Ecto neural progenitor cell (in vitro differentiated cells): Measurements from ENCODE around the gene PPIB.

Experiments
- DNase-seq: peaks from one replicate; pipeline ENCODE4 v3.0.0-alpha.2; 2018; ENCODE audit warnings: low spot score

Gene PPIB

GRCh38 chr15:64107337-64107736 lies 55.5 kb downstream of the PPIB start:
- no peak for DNase-seq
